Endothelial cell of umbilical vein (primary cell): ENCODE results near the gene ZFP1. TPM values are rescaled to one million over a fixed set of nuclear protein-coding genes. Genes with fewer than 3 reads are reported as not detected.

Experiments used
- BruUV-seq: library from RNA; stranded (reverse); fragments of 400-500 nt; replicated peaks from 2 replicates; lab custom pipeline; 2021; lab: Mats Ljungman, UMichigan
- CTCF ChIA-PET: fragments of 300-600, 350-600 bp; sonication (Branson Sonifier 250); formaldehyde crosslinking; loops from one replicate; lab custom pipeline; 2021; ENCODE audit warnings: antibody characterized with exemption, inconsistent platforms; lab: Charles Lee
- POLR2A ChIA-PET: fragments of 300-600, 350-600 bp; sonication (Branson Sonifier 250); formaldehyde crosslinking; loops from one replicate; lab custom pipeline; 2021; ENCODE audit warnings: antibody characterized with exemption, inconsistent platforms; lab: Charles Lee
- DNase-seq: peaks from one replicate; pipeline ENCODE4 v3.0.0-alpha.2; 2011; ENCODE audit warnings: low read depth, low spot score
- FAIRE-seq: peaks from 2 replicates; lab custom pipeline; 2011; peaks lifted over from hg19 to GRCh38; lab: Jason Lieb, UNC
- H2AFZ ChIP-seq: 2 replicates; pipeline ENCODE4 v1.6.0; 2012; ENCODE audit warnings: low read depth, low read length, control low read depth, inconsistent platforms
- H3K27ac ChIP-seq: 2 replicates; pipeline ENCODE4 v1.5.1; 2011; ENCODE audit warnings: low read depth, mild to moderate bottlenecking, control low read depth, low read length, moderate library complexity; ENCODE audit not compliant: insufficient read depth
- H3K27me3 ChIP-seq, 2 experiments: 2 replicates each; pipeline versions ENCODE4 v1.6.0 to v1.6.1; 2011; ENCODE audit warnings: low read length in 2 of 2, mixed read lengths in 1 of 2; ENCODE audit not compliant: control insufficient read depth in 2 of 2, insufficient read depth in 2 of 2
- H3K36me3 ChIP-seq, 2 experiments: 2 replicates in 1 of 2; 3 replicates in 1 of 2; pipeline ENCODE4 v1.5.1; 2011; ENCODE audit warnings: low read length in 2 of 2, mild to moderate bottlenecking in 1 of 2, moderate library complexity in 1 of 2; ENCODE audit not compliant: control insufficient read depth in 2 of 2, insufficient read depth in 2 of 2; ENCODE audit errors: extremely low read depth in 1 of 2
- H3K4me1 ChIP-seq: 3 replicates; pipeline ENCODE4 v1.5.1; 2011; ENCODE audit warnings: mild to moderate bottlenecking, low read length; ENCODE audit not compliant: control insufficient read depth, insufficient read depth; ENCODE audit errors: extremely low read depth
- H3K4me2 ChIP-seq: 2 replicates; pipeline ENCODE4 v1.6.1; 2011; ENCODE audit warnings: low read length, control low read depth, mixed read lengths; ENCODE audit not compliant: insufficient read depth
- H3K4me3 ChIP-seq, 3 experiments: fragments of 200-600 bp in 1 of 3; sonication (generic), shearing (Covaris generic) in 1 of 3; replicated peaks in 1 of 3; 2 replicates each; pipeline ENCODE4 v1.5.1; 2011 to 2016; ENCODE audit warnings: control low read depth in 3 of 3, low read length in 3 of 3, mild to moderate bottlenecking in 2 of 3, inconsistent platforms in 1 of 3, low read depth in 1 of 3, moderate library complexity in 1 of 3; ENCODE audit not compliant: insufficient read depth in 1 of 3
- H3K79me2 ChIP-seq: 2 replicates; pipeline ENCODE4 v1.6.0; 2012; ENCODE audit warnings: low read length, inconsistent platforms; ENCODE audit not compliant: control insufficient read depth, insufficient read depth
- H3K9ac ChIP-seq: replicated peaks from 2 replicates; pipeline ENCODE3; 2011; ENCODE audit warnings: low read length, control low read depth; ENCODE audit not compliant: insufficient read depth; ENCODE audit errors: extremely low read depth
- H3K9me1 ChIP-seq: replicated peaks from 3 replicates; pipeline ENCODE4 v1.6.0; 2011; ENCODE audit warnings: mild to moderate bottlenecking, low read length; ENCODE audit not compliant: control insufficient read depth, insufficient read depth; ENCODE audit errors: extremely low read depth
- H3K9me3 ChIP-seq: replicated peaks from 2 replicates; pipeline ENCODE4 v1.5.1; 2012; ENCODE audit warnings: low read length, inconsistent platforms; ENCODE audit not compliant: control insufficient read depth, insufficient read depth
- H4K20me1 ChIP-seq: replicated peaks from 2 replicates; pipeline ENCODE3; 2011; ENCODE audit warnings: mild to moderate bottlenecking, low read length; ENCODE audit not compliant: control insufficient read depth, insufficient read depth; ENCODE audit errors: extremely low read depth
- GATA2 ChIP-seq: IDR thresholded peaks from 2 replicates; pipeline ENCODE4 v1.7.0; 2011; ENCODE audit warnings: low read depth, mild to moderate bottlenecking, moderate library complexity, mixed read lengths, low read length; ENCODE audit not compliant: insufficient read length, insufficient read depth
- JUN ChIP-seq: IDR thresholded peaks from 2 replicates; pipeline ENCODE4 v1.6.1; 2011; ENCODE audit warnings: borderline replicate concordance, low read depth; ENCODE audit not compliant: insufficient read length, insufficient read depth
- MYC ChIP-seq: IDR thresholded peaks from one replicate; pipeline ENCODE4 v1.6.1; 2011; ENCODE audit warnings: mild to moderate bottlenecking, low read depth, low read length
- POLR2A ChIP-seq: IDR thresholded peaks from 2 replicates; pipeline ENCODE4 v1.6.1; 2012; ENCODE audit warnings: low read depth, mild to moderate bottlenecking, control low read depth, low read length
- POLR2AphosphoS5 ChIP-seq: IDR thresholded peaks from 2 replicates; pipeline ENCODE4 v1.6.1; 2012; ENCODE audit warnings: low read depth, mild to moderate bottlenecking, control low read depth, low read length, moderate library complexity; ENCODE audit not compliant: insufficient read depth
- dilution Hi-C: fragments of 300-500 bp; cut with MboI; formaldehyde crosslinking; loops from one replicate; pipeline ENCODE4 v1.15.0; 2019; ENCODE audit warnings: low sequenced_read_pairs; ENCODE audit not compliant: extremely low pct_ligation_motif_present
- intact Hi-C: fragments of 100-400 bp; cut with micrococcal nuclease; formaldehyde crosslinking; loops from one replicate; pipeline ENCODE4 v1.10.0; 2022
- polyA plus RNA-seq, 4 experiments: library from polyadenylated mRNA; depleted of rRNA in 3 of 4; stranded (reverse) in 3 of 4; unstranded in 1 of 4; fragments of >200 nt; gene quantifications; 2 replicates each; pipeline versions ENCODE4 v1.2.1 to v1.2.3, GENCODE V29; 2011 to 2012; ENCODE audit warnings: missing spikeins in 1 of 4
- total RNA-seq: library from RNA; stranded (reverse); gene quantifications from 2 replicates; pipeline ENCODE4 v1.2.3, GENCODE V29; 2021
- TF ChIP-seq, protein P1 (sequence below), 2 donors: IDR thresholded peaks; 1 replicate in 1 of 2; 2 replicates in 1 of 2; pipeline ENCODE4 v1.5.1; 2011; ENCODE audit warnings: low read length in 2 of 2, mild to moderate bottlenecking in 2 of 2, moderate library complexity in 2 of 2, control low read depth in 1 of 2, inconsistent platforms in 1 of 2, low read depth in 1 of 2; ENCODE audit not compliant: insufficient read depth in 1 of 2; ENCODE audit errors: extremely low read depth in 1 of 2
- TF ChIP-seq, protein P2 (sequence below): IDR thresholded peaks from 2 replicates; pipeline ENCODE4 v1.6.1; 2011; ENCODE audit not compliant: insufficient read depth, insufficient read length

The ZFP1 gene
- total and polyA plus RNA-seq, 2 donors (not counting 3 experiments of a cell fraction or from before 2014, with no cell fraction given): 2.8 to 9.8 TPM

DNA sequence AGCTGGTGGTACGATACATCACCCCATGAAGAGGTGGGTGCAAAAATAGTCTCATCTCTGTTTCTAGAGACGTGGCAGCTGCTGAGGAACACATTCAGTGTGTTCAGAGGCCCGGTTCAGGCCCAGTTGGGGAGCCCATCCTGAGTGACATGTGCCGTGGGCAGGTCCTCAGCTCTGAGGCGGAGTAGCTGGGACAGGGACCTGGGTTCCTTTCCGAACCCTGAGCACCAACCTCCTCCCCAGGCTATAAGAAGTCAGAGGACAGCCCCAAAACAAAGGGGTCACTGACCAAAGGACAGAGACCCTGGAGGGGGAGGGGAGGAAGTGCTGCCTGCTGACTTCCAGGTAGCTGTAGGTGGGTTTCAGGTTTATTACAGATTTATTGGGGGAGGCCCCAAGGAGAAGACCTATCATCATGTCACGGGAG lies 36.8 kb upstream of the ZFP1 start:
- POLR2A ChIA-PET: interaction anchor here (1.2 kb wide), 1 partner anchor 127 kb away, joined by 4 read pairs; the partner anchor contains the start of gene WDR59
- TF ChIP-seq, protein P1, sequence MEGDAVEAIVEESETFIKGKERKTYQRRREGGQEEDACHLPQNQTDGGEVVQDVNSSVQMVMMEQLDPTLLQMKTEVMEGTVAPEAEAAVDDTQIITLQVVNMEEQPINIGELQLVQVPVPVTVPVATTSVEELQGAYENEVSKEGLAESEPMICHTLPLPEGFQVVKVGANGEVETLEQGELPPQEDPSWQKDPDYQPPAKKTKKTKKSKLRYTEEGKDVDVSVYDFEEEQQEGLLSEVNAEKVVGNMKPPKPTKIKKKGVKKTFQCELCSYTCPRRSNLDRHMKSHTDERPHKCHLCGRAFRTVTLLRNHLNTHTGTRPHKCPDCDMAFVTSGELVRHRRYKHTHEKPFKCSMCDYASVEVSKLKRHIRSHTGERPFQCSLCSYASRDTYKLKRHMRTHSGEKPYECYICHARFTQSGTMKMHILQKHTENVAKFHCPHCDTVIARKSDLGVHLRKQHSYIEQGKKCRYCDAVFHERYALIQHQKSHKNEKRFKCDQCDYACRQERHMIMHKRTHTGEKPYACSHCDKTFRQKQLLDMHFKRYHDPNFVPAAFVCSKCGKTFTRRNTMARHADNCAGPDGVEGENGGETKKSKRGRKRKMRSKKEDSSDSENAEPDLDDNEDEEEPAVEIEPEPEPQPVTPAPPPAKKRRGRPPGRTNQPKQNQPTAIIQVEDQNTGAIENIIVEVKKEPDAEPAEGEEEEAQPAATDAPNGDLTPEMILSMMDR (IDR thresholded peaks at IDR 0.05; ENCODE audit: extremely low read depth in 1 of 2, insufficient read depth in 1 of 2, low read depth in 1 of 2, low read length in 2 of 2): no peak
- TF ChIP-seq MYC (no peak), POLR2AphosphoS5 (no peak), GATA2 (no peak), POLR2A (no peak), JUN (no peak)
- TF ChIP-seq, protein P2, sequence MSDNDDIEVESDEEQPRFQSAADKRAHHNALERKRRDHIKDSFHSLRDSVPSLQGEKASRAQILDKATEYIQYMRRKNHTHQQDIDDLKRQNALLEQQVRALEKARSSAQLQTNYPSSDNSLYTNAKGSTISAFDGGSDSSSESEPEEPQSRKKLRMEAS: no peak
- H3K27ac ChIP-seq: no peak overlapping the region
- CTCF ChIA-PET: interaction anchor here (0.6 to 7.2 kb wide), 43 partner anchors 11 to 298 kb away, joined by 3 to 317 read pairs (median 5); partner anchors contain the start of genes WDR59 and ZNRF1
- H2AFZ ChIP-seq: no peak overlapping the region
- peaks cover 0 to 2% of the 10 kb centered on the region in 2 experiments for H3K36me3 ChIP-seq
- intact Hi-C loops (loop anchor here (1.0 to 2.0 kb wide), 6 partner anchors 24 to 402 kb away; no protein-coding TSS in a partner anchor), dilution Hi-C loops (no loop called here)
- DNase-seq (no peak), FAIRE-seq (no peak)
- H3K9me1 ChIP-seq: no peaks in the 10 kb centered on the region
- no peak overlapping the region for H3K4me2 ChIP-seq
- H3K4me1 ChIP-seq: peaks cover 12% of the 10 kb centered on the region
- H3K9ac ChIP-seq: no peak overlapping the region
- H3K4me3 ChIP-seq: no peak overlapping the region
- H4K20me1 ChIP-seq: no peaks in the 10 kb centered on the region
- no peaks in the 10 kb centered on the region for H3K79me2 ChIP-seq
- no peaks in the 10 kb centered on the region for H3K9me3 ChIP-seq
- no peaks in the 10 kb centered on the region for H3K27me3 ChIP-seq
- no TSS peak for BruUV-seq
